Vagina (tissue), 2 donors: ENCODE measurements around the gene CDH26. TPM values are rescaled to one million over a fixed set of nuclear protein-coding genes. Genes with fewer than 3 reads are reported as not detected.

Source experiments
- DNase-seq, 2 donors: peaks; one replicate each; pipeline ENCODE4 v3.0.0-alpha.2; 2017; ENCODE audit errors: extremely low spot score in 2 of 2
- H3K27ac ChIP-seq: fragments of 200-600 bp; sonication (generic); one replicate; pipeline ENCODE4 v1.5.1; 2019
- H3K27me3 ChIP-seq: fragments of 200-600 bp; sonication (generic); one replicate; pipeline ENCODE4 v1.5.1; 2019
- H3K36me3 ChIP-seq, 2 donors: fragments of 200-600 bp; sonication (generic); one replicate each; pipeline ENCODE4 v1.5.1; 2017 to 2019
- H3K4me1 ChIP-seq: fragments of 200-600 bp; sonication (generic); one replicate; pipeline ENCODE4 v1.5.1; 2019
- H3K4me3 ChIP-seq, 2 donors: fragments of 200-600 bp; sonication (generic); 1 replicate in 1 of 2; 2 replicates in 1 of 2; pipeline ENCODE4 v1.5.1; 2016 to 2019
- H3K9me3 ChIP-seq: fragments of 200-600 bp; sonication (generic); one replicate; pipeline ENCODE4 v1.5.1; 2019
- CTCF ChIP-seq, 3 experiments: fragments of 450-650 bp in 2 of 3; fragments of 200-600 bp in 1 of 3; sonication (generic) in 1 of 3; IDR thresholded peaks; one replicate each; pipeline ENCODE4 v1.5.1; 2017 to 2019; ENCODE audit warnings: antibody characterized with exemption in 3 of 3, mild to moderate bottlenecking in 2 of 3, moderate library complexity in 2 of 3
- POLR2A ChIP-seq, 2 donors: fragments of 450-650 bp; IDR thresholded peaks; one replicate each; pipeline ENCODE4 v1.6.1; 2017; ENCODE audit warnings: antibody characterized with exemption in 2 of 2, mild to moderate bottlenecking in 2 of 2, moderate library complexity in 2 of 2
- POLR2AphosphoS5 ChIP-seq, 2 donors: sonication (generic); formaldehyde crosslinking; IDR thresholded peaks; one replicate each; pipeline ENCODE4 v1.9.0; 2017; ENCODE audit warnings: antibody characterized with exemption in 2 of 2, mild to moderate bottlenecking in 2 of 2, low read depth in 1 of 2; ENCODE audit not compliant: insufficient read depth in 1 of 2
- intact Hi-C: fragments of 100-400 bp; cut with DNase I; formaldehyde crosslinking; loops from one replicate; pipeline ENCODE4 v1.15.1; 2023
- total RNA-seq: library from RNA; depleted of rRNA; stranded (reverse); fragments of >200 nt; gene quantifications from one replicate; pipeline ENCODE4 v1.2.3, GENCODE V29; 2016

The CDH26 gene
- total RNA-seq, 1 donor from 2014 or later, result 6.6 TPM

GRCh38 chr20:59945731-59946130, 12.5 kb upstream of the CDH26 start:
- intact Hi-C loops, result no loop called here

GRCh38 chr20:59947376-59947775, 10.8 kb upstream of the CDH26 start:
- TF ChIP-seq POLR2A (IDR thresholded peaks at IDR 0.05) (no peak), POLR2AphosphoS5 (IDR thresholded peaks at IDR 0.05; ENCODE audit: insufficient read depth in 1 of 2, low read depth in 1 of 2) (no peak), CTCF (IDR thresholded peaks at IDR 0.05) (no peak)
- H3K4me1 ChIP-seq, result peaks cover 16% of the 10 kb centered on the region
- no peak overlapping the region for H3K27ac ChIP-seq
- H3K36me3 ChIP-seq, result peaks cover 0 to 20% of the 10 kb centered on the region in 2 donors
- no peak overlapping the region for H3K4me3 ChIP-seq
- H3K27me3 ChIP-seq, result no peaks in the 10 kb centered on the region
- intact Hi-C loops, result no loop called here
- H3K9me3 ChIP-seq, result no peaks in the 10 kb centered on the region
- DNase-seq, result no peak

More at GRCh38 chr20:59945731-59946130, 12.5 kb upstream of the CDH26 start:
- Histone ChIP-seq H3K4me3 (no peak overlapping the region), H3K4me1 (peaks cover 32% of the 10 kb centered on the region), H3K27ac (no peak overlapping the region), H3K9me3 (no peaks in the 10 kb centered on the region), H3K36me3 (peaks cover 0 to 20% of the 10 kb centered on the region in 2 donors), H3K27me3 (no peaks in the 10 kb centered on the region)
- DNase-seq, result no peak
- no peak for TF ChIP-seq POLR2AphosphoS5 (IDR thresholded peaks at IDR 0.05; ENCODE audit: insufficient read depth in 1 of 2, low read depth in 1 of 2)
- TF ChIP-seq POLR2A (IDR thresholded peaks at IDR 0.05), result no peak
- TF ChIP-seq CTCF (IDR thresholded peaks at IDR 0.05), result no peak

GRCh38 chr20:59948212-59948611, 10.0 kb upstream of the CDH26 start:
- Histone ChIP-seq H3K27ac (no peak overlapping the region), H3K9me3 (no peaks in the 10 kb centered on the region), H3K4me3 (no peak overlapping the region), H3K27me3 (no peaks in the 10 kb centered on the region), H3K4me1 (peaks cover 16% of the 10 kb centered on the region), H3K36me3 (peaks cover 0 to 16% of the 10 kb centered on the region in 2 donors)
- DNase-seq, result no peak
- TF ChIP-seq POLR2AphosphoS5 (IDR thresholded peaks at IDR 0.05; ENCODE audit: insufficient read depth in 1 of 2, low read depth in 1 of 2) (no peak), POLR2A (IDR thresholded peaks at IDR 0.05) (no peak), CTCF (IDR thresholded peaks at IDR 0.05) (no peak)
- intact Hi-C loops, result no loop called here

GRCh38 chr20:59948828-59949720, 9.1 kb upstream of the CDH26 start:
- Histone ChIP-seq H3K27ac (no peak overlapping the region), H3K9me3 (no peaks in the 10 kb centered on the region), H3K27me3 (no peaks in the 10 kb centered on the region), H3K36me3 (peaks cover 0 to 8% of the 10 kb centered on the region in 2 donors), H3K4me1 (peaks cover 16% of the 10 kb centered on the region), H3K4me3 (no peak overlapping the region)
- intact Hi-C loops, result no loop called here
- no peak for DNase-seq
- no peak for TF ChIP-seq POLR2A (IDR thresholded peaks at IDR 0.05)
- peak in 1 of 2 donors; percentile 39 for TF ChIP-seq POLR2AphosphoS5 (IDR thresholded peaks at IDR 0.05; ENCODE audit: insufficient read depth in 1 of 2, low read depth in 1 of 2)
- peak; percentile 24 to 43 (median 28) for TF ChIP-seq CTCF (IDR thresholded peaks at IDR 0.05)

- no peak for TF ChIP-seq POLR2AphosphoS5 (IDR thresholded peaks at IDR 0.05; ENCODE audit: insufficient read depth in 1 of 2, low read depth in 1 of 2)
- no peak for TF ChIP-seq POLR2A (IDR thresholded peaks at IDR 0.05)
- no peak for TF ChIP-seq CTCF (IDR thresholded peaks at IDR 0.05)
- Histone ChIP-seq H3K36me3 (no peaks in the 10 kb centered on the region), H3K27ac (no peak overlapping the region), H3K27me3 (no peaks in the 10 kb centered on the region), H3K4me3 (no peak overlapping the region), H3K9me3 (no peaks in the 10 kb centered on the region), H3K4me1 (peaks cover 16% of the 10 kb centered on the region)
- DNase-seq, result no peak
- intact Hi-C loops, result no loop called here
These were observed 8.3 kb upstream of the CDH26 start for GRCh38 chr20:59949911-59950310.
